IPS-15b (cell line): ENCODE measurements around the gene B3GNT4.
"Not testable (repeated sequence)": the region's sequence is repeated elsewhere in the genome, so short reads cannot be mapped to it uniquely, and the experiment has no call there.

Experiments used
- H3K27me3 ChIP-seq: one replicate; pipeline ENCODE4 v1.6.1; 2013; ENCODE audit warnings: low read length; ENCODE audit not compliant: control insufficient read depth, insufficient read depth
- H3K36me3 ChIP-seq: one replicate; pipeline ENCODE4 v1.6.1; 2013; ENCODE audit warnings: low read length; ENCODE audit not compliant: control insufficient read depth, insufficient read depth
- H3K4me1 ChIP-seq: one replicate; pipeline ENCODE4 v1.6.1; 2013; ENCODE audit warnings: mild to moderate bottlenecking, low read length; ENCODE audit not compliant: control insufficient read depth, insufficient read depth
- H3K4me3 ChIP-seq: one replicate; pipeline ENCODE4 v1.5.1; 2013; ENCODE audit warnings: low read depth, low read length
- H3K9ac ChIP-seq: one replicate; pipeline ENCODE4 v1.6.1; 2013; ENCODE audit warnings: low read depth, mild to moderate bottlenecking, low read length
- H3K9me3 ChIP-seq: one replicate; pipeline ENCODE4 v1.6.1; 2013; ENCODE audit warnings: mild to moderate bottlenecking, low read length; ENCODE audit not compliant: control insufficient read depth, insufficient read depth

B3GNT4 gene

GRCh38 chr12:122228092-122228491, 24.6 kb downstream of the B3GNT4 start:
- no peak overlapping the region for H3K4me3 ChIP-seq
- peaks cover 8% of the 10 kb centered on the region for H3K27me3 ChIP-seq
- peaks cover 20% of the 10 kb centered on the region for H3K36me3 ChIP-seq
- peaks cover 5% of the 10 kb centered on the region for H3K4me1 ChIP-seq
- H3K9me3 ChIP-seq = no peaks in the 10 kb centered on the region
- no peak overlapping the region for H3K9ac ChIP-seq

GRCh38 chr12:122230798-122231197, 27.3 kb downstream of the B3GNT4 start:
- no peaks in the 10 kb centered on the region for H3K9me3 ChIP-seq
- no peaks in the 10 kb centered on the region for H3K4me1 ChIP-seq
- H3K9ac ChIP-seq = no peak overlapping the region
- H3K36me3 ChIP-seq = peaks cover 13% of the 10 kb centered on the region
- peaks cover 8% of the 10 kb centered on the region for H3K27me3 ChIP-seq
- H3K4me3 ChIP-seq = no peak overlapping the region

DNA sequence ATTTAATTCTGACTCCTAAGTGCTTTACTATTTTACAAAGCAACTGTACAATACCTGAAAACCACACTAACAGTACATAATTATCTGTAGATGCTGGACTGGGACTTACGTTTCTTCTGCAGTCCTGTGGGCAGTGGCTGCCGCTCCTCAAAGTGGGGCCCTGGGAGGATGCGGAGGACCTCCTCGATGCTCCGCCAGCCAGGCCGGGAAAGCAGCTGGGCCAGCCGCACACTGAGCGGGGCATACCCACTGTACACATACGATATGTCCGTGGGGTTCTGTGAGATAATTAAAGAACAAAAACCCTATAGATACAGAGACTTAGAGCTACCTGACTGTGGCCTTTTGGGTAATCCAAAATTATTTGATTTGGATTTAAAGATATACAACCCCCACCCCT, 29.2 kb downstream of the B3GNT4 start:
- Histone ChIP-seq H3K27me3 (peaks cover 4% of the 10 kb centered on the region), H3K36me3 (peaks cover 13% of the 10 kb centered on the region), H3K9ac (no peak overlapping the region), H3K4me1 (no peaks in the 10 kb centered on the region), H3K4me3 (no peak overlapping the region), H3K9me3 (no peaks in the 10 kb centered on the region)

DNA sequence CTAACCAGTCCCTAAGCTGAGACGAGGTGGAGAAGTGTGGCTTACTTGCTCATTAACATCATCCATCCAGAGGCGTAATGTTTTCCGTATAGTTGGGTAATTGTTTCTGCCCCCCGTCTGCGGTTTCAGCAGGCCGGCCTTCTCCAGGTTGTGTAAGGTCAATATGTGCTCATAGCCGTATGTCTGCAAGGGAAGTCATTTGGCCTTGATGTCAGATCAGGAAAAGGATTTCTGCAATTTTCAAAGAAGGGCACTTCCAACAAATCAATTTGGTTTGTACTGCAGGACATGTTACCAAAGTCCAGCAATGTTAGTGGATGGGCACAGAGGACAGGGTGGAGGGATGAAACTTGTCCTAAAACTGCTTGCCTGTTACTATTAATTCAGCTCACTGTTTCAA, 32.2 kb downstream of the B3GNT4 start:
- Histone ChIP-seq H3K4me3 (no peak overlapping the region), H3K9ac (no peak overlapping the region), H3K36me3 (peaks cover 21% of the 10 kb centered on the region), H3K4me1 (no peaks in the 10 kb centered on the region), H3K27me3 (no peaks in the 10 kb centered on the region), H3K9me3 (no peaks in the 10 kb centered on the region)

DNA sequence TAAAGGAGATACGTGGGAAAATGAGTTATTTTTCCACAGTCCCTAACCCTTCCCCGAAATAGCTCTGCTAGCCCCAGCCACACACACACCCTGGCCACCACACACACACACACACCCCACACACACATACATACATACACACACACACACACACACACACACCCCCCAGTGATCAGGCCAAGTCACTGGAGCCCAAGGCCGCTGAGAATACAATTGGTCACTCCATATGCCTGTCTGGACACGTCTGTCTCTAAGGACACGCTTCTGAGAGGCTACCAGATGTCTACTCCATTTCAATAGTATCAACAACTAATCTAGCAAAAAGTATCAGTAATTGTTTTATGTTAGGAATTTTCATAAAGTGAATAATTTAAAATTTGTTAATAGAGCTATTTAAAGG, 35.4 kb downstream of the B3GNT4 start:
- no peak overlapping the region for H3K9ac ChIP-seq
- no peaks in the 10 kb centered on the region for H3K4me1 ChIP-seq
- H3K36me3 ChIP-seq = peaks cover 14% of the 10 kb centered on the region
- H3K4me3 ChIP-seq = no peak overlapping the region
- H3K9me3 ChIP-seq = no peaks in the 10 kb centered on the region
- no peaks in the 10 kb centered on the region for H3K27me3 ChIP-seq

- H3K9me3 ChIP-seq = no peaks in the 10 kb centered on the region
- H3K36me3 ChIP-seq = peaks cover 6% of the 10 kb centered on the region
- no peaks in the 10 kb centered on the region for H3K27me3 ChIP-seq
- H3K4me3 ChIP-seq = no peak overlapping the region
- H3K9ac ChIP-seq = no peak overlapping the region
- H3K4me1 ChIP-seq = no peaks in the 10 kb centered on the region
Observed at GRCh38 chr12:122243965-122244364, 40.5 kb downstream of the B3GNT4 start.

- no peaks in the 10 kb centered on the region for H3K27me3 ChIP-seq
- H3K4me3 ChIP-seq = no peak overlapping the region
- H3K36me3 ChIP-seq = peaks cover 5% of the 10 kb centered on the region
- no peaks in the 10 kb centered on the region for H3K4me1 ChIP-seq
- no peak overlapping the region for H3K9ac ChIP-seq
- no peaks in the 10 kb centered on the region for H3K9me3 ChIP-seq
Observed at GRCh38 chr12:122244565-122245371, 41.3 kb downstream of the B3GNT4 start.

DNA sequence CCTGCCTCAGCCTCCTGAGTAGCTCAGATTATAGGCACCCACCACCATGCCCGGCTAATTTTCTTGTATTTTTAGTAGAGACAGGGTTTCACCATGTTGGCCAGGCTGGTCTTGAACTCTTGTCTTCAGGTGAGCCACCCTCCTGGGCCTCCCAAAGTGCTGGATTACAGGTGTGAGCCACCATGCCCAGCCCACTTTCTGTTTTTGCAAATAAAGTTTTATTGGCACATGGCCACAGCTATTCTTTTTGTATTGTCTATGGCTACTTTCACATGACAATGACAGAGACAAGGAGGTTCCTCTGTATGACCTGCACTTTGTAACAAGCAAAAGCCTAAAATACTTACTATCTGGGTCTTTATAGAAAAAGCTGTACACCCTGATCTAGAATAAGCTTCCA, 42.0 kb downstream of the B3GNT4 start:
- Histone ChIP-seq H3K27me3 (no peaks in the 10 kb centered on the region), H3K9me3 (no peaks in the 10 kb centered on the region), H3K9ac (no peak overlapping the region), H3K4me1 (no peaks in the 10 kb centered on the region), H3K4me3 (no peak overlapping the region), H3K36me3 (no peaks in the 10 kb centered on the region)

- no peak overlapping the region for H3K9ac ChIP-seq
- H3K27me3 ChIP-seq = no peaks in the 10 kb centered on the region
- H3K9me3 ChIP-seq = no peaks in the 10 kb centered on the region
Observed at GRCh38 chr12:122250047-122250446, 46.5 kb downstream of the B3GNT4 start.

GRCh38 chr12:122250536-122250935, 47.0 kb downstream of the B3GNT4 start:
- Histone ChIP-seq H3K4me3 (no peak overlapping the region), H3K9ac (no peak overlapping the region), H3K36me3 (no peaks in the 10 kb centered on the region), H3K4me1 (no peaks in the 10 kb centered on the region), H3K9me3 (no peaks in the 10 kb centered on the region), H3K27me3 (no peaks in the 10 kb centered on the region)

More at GRCh38 chr12:122250047-122250446, 46.5 kb downstream of the B3GNT4 start:
- H3K4me1 ChIP-seq = no peaks in the 10 kb centered on the region
- no peak overlapping the region for H3K4me3 ChIP-seq
- no peaks in the 10 kb centered on the region for H3K36me3 ChIP-seq

GRCh38 chr12:122258462-122258861, 55.0 kb downstream of the B3GNT4 start:
- not testable (repeated sequence) for H3K9me3 ChIP-seq, H3K4me3 ChIP-seq, H3K36me3 ChIP-seq, H3K27me3 ChIP-seq, H3K9ac ChIP-seq, H3K4me1 ChIP-seq
